WTC11 (cell line): Measurements from ENCODE around the gene NSUN7. TPM values are rescaled to one million over a fixed set of nuclear protein-coding genes. Genes with fewer than 3 reads are reported as not detected.
"Not testable (repeated sequence)": the region's sequence is repeated elsewhere in the genome, so short reads cannot be mapped to it uniquely, and the experiment has no call there.

Source experiments
- ATAC-seq: fragments of 200-7000 bp; cut with Tn5 transposase; 2 replicates; pipeline ENCODE4 v1.10.0; 2021; ENCODE audit warnings: mild to moderate bottlenecking, moderate library complexity
- CTCF ChIA-PET: fragments of 300-600 bp; sonication (Branson Sonifier 250); formaldehyde crosslinking; loops from one replicate; lab custom pipeline; 2021; ENCODE audit warnings: antibody characterized with exemption; lab: Charles Lee
- POLR2A ChIA-PET: fragments of 350-600 bp; sonication (Branson Sonifier 250); formaldehyde crosslinking; loops from one replicate; lab custom pipeline; 2021; ENCODE audit warnings: antibody characterized with exemption; lab: Charles Lee
- DNase-seq: peaks from one replicate; pipeline ENCODE4 v3.0.0; 2021; ENCODE audit warnings: low spot score
- H3K27ac Mint-ChIP-seq: 2 replicates; pipeline ENCODE4 v1.8.0; 2021; ENCODE audit warnings: mixed read lengths
- H3K27me3 Mint-ChIP-seq: 2 replicates; pipeline ENCODE4 v1.8.0; 2021; ENCODE audit warnings: low read depth, mild to moderate bottlenecking, moderate library complexity, mixed read lengths
- H3K36me3 Mint-ChIP-seq: 2 replicates; pipeline ENCODE4 v1.8.0; 2021; ENCODE audit warnings: mixed read lengths
- H3K4me1 Mint-ChIP-seq: 2 replicates; pipeline ENCODE4 v1.8.0; 2022; ENCODE audit warnings: mixed read lengths
- H3K4me3 Mint-ChIP-seq: 2 replicates; pipeline ENCODE4 v1.8.0; 2021; ENCODE audit warnings: mild to moderate bottlenecking, moderate library complexity, mixed read lengths
- H3K9me3 Mint-ChIP-seq: 2 replicates; pipeline ENCODE4 v1.8.0; 2021; ENCODE audit warnings: mixed read lengths
- AR ChIP-seq: fragments of 250-450 bp; sonication (Bioruptor Pico); IDR thresholded peaks from 2 replicates; pipeline ENCODE4 v1.9.0; 2021; ENCODE audit warnings: mild to moderate bottlenecking
- CREB1 ChIP-seq: sonication (generic); formaldehyde crosslinking; IDR thresholded peaks from 2 replicates; pipeline ENCODE4 v1.8.0; 2023; ENCODE audit warnings: mild to moderate bottlenecking, missing genetic modification reagents
- E2F5 ChIP-seq: sonication (generic); formaldehyde crosslinking; IDR thresholded peaks from 2 replicates; pipeline ENCODE4 v1.8.1; 2022; ENCODE audit warnings: mild to moderate bottlenecking, moderate library complexity, missing genetic modification reagents
- GTF2I ChIP-seq: fragments of 250-450 bp; sonication (Bioruptor Pico); conservative IDR thresholded peaks from 2 replicates; pipeline ENCODE4 v1.4.0; 2021; ENCODE audit warnings: mild to moderate bottlenecking
- MYBL2 ChIP-seq: sonication (generic); formaldehyde crosslinking; IDR thresholded peaks from 2 replicates; pipeline ENCODE4 v1.8.1; 2023; ENCODE audit warnings: mild to moderate bottlenecking, moderate library complexity, missing genetic modification reagents
- NFE2L1 ChIP-seq: sonication (generic); formaldehyde crosslinking; IDR thresholded peaks from 2 replicates; pipeline ENCODE4 v1.8.1; 2023; ENCODE audit warnings: missing genetic modification reagents
- SMAD3 ChIP-seq: sonication (generic); formaldehyde crosslinking; IDR thresholded peaks from 2 replicates; pipeline ENCODE4 v1.8.0; 2022; ENCODE audit warnings: missing genetic modification reagents, mild to moderate bottlenecking, borderline replicate concordance
- SP1 ChIP-seq: sonication (generic); formaldehyde crosslinking; conservative IDR thresholded peaks from 2 replicates; pipeline ENCODE4 v1.8.1; 2022; ENCODE audit warnings: missing genetic modification reagents
- TCF7 ChIP-seq: sonication (generic); formaldehyde crosslinking; IDR thresholded peaks from 2 replicates; pipeline ENCODE4 v1.8.0; 2022; ENCODE audit warnings: mild to moderate bottlenecking, low read depth, missing genetic modification reagents, moderate library complexity
- ZNF232 ChIP-seq: sonication (generic); formaldehyde crosslinking; IDR thresholded peaks from 2 replicates; pipeline ENCODE4 v1.8.0; 2022; ENCODE audit warnings: mild to moderate bottlenecking, missing genetic modification reagents
- total RNA-seq: library from RNA; stranded (reverse); gene quantifications from 3 replicates; pipeline ENCODE4 v1.2.3, GENCODE V29; 2021
- TF ChIP-seq, protein P1 (sequence below): sonication (generic); formaldehyde crosslinking; IDR thresholded peaks from 2 replicates; pipeline ENCODE4 v1.8.1; 2023; ENCODE audit warnings: mild to moderate bottlenecking, missing genetic modification reagents
- TF ChIP-seq, protein P2 (sequence below): fragments of 250-450 bp; sonication (Bioruptor Pico); conservative IDR thresholded peaks from 2 replicates; pipeline ENCODE4 v1.9.0; 2021; ENCODE audit warnings: mild to moderate bottlenecking
- TF ChIP-seq, protein P3 (sequence below): sonication (generic); formaldehyde crosslinking; IDR thresholded peaks from 2 replicates; pipeline ENCODE4 v1.8.1; 2023; ENCODE audit warnings: mild to moderate bottlenecking, missing genetic modification reagents

NSUN7 gene
- total RNA-seq, 1 experiment from 2014 or later: 24.1 TPM

DNA sequence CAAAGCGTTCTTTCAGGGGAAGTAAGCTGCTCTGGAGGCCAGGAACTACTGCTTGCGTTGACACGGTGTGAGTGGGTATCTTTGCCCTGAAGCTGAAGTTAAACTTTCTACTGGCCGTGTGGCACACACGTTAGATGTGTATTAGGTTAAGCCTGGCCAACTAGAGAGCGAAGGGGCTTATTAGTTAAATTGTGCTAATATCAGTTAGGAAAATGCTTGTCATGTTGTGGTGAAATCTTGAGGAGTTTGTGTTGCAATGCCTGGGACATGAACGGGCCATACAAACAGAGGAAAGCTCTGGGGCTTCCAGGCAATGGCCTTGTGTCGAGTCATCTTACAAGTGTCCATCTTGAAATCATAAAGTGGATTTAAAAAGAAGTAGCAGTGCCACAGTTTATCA, 62.6 kb downstream of the NSUN7 start (continued):
- no peak for TF ChIP-seq GTF2I (CRISPR knock-in tag)
- TF ChIP-seq SP1 (CRISPR knock-in tag): no peak
- TF ChIP-seq NFE2L1: no peak
- TF ChIP-seq TCF7 (CRISPR knock-in tag): no peak
- TF ChIP-seq, protein P1, sequence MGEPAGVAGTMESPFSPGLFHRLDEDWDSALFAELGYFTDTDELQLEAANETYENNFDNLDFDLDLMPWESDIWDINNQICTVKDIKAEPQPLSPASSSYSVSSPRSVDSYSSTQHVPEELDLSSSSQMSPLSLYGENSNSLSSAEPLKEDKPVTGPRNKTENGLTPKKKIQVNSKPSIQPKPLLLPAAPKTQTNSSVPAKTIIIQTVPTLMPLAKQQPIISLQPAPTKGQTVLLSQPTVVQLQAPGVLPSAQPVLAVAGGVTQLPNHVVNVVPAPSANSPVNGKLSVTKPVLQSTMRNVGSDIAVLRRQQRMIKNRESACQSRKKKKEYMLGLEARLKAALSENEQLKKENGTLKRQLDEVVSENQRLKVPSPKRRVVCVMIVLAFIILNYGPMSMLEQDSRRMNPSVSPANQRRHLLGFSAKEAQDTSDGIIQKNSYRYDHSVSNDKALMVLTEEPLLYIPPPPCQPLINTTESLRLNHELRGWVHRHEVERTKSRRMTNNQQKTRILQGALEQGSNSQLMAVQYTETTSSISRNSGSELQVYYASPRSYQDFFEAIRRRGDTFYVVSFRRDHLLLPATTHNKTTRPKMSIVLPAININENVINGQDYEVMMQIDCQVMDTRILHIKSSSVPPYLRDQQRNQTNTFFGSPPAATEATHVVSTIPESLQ (CRISPR knock-in tag): no peak
- no peak for TF ChIP-seq E2F5 (CRISPR knock-in tag)
- no peak for TF ChIP-seq MYBL2 (CRISPR knock-in tag)
- TF ChIP-seq SMAD3 (CRISPR knock-in tag): no peak

DNA sequence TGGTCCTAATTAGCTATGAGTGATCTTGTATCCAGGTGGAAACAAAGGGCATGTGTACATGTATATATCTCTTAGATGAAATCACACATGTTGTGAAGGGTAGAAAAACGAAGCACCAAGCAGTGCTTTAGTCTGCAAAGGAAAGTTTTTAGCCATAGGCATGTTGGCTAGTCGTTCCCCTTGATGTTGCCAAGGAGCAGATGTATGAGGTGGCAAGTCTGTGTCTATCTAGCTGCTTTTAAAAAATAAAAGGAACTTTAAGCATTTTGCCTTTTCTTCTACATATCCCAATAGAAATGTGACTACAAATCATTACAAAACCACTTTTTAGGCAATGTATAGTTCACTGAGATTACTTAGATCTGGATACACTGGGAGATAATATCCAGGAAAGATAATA, 63.1 kb downstream of the NSUN7 start:
- ATAC-seq (no peak), DNase-seq (no peak)
- Mint-ChIP-seq H3K27me3 (no peaks in the 10 kb centered on the region), H3K4me3 (no peak overlapping the region), H3K36me3 (peaks cover 18% of the 10 kb centered on the region), H3K27ac (peak overlapping the region; percentile 59; the same call in 1 of the 2 replicates), H3K4me1 (no peaks in the 10 kb centered on the region), H3K9me3 (no peaks in the 10 kb centered on the region)
- TF ChIP-seq AR (no peak), CREB1 (CRISPR knock-in tag) (no peak), ZNF232 (no peak), E2F5 (CRISPR knock-in tag) (no peak), NFE2L1 (no peak)
- TF ChIP-seq, protein P2, sequence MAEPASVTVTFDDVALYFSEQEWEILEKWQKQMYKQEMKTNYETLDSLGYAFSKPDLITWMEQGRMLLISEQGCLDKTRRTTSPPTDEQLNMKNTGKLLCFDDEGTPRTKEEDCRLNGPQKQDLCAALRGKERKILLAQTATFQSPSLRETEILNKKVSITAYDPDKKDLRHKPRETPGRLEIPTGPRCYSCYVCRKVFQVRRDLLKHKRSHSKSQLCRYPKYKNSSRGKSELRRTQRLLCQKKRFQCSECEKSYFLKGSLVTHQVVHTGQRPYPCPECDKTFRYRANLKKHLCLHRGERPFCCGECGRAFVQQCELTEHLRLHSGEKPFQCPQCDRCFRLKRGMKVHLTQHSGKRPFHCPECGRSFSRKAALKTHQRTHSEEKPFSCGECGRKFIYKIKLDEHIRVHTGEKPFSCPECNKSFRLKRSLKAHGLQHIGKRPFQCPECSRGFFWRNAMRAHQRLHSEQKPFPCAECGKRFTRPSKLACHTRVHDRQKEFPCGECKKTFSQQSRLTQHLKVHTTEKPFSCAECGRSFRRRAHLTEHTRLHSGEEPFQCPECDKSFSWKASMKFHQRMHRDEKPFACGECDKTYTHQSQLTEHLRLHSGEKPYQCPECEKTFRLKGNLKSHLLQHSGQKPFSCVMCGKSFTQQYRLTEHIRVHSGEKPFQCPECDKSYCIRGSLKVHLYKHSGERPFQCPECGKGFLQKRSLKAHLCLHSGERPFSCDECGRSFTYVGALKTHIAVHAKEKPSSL: no peak
- TF ChIP-seq, protein P3, sequence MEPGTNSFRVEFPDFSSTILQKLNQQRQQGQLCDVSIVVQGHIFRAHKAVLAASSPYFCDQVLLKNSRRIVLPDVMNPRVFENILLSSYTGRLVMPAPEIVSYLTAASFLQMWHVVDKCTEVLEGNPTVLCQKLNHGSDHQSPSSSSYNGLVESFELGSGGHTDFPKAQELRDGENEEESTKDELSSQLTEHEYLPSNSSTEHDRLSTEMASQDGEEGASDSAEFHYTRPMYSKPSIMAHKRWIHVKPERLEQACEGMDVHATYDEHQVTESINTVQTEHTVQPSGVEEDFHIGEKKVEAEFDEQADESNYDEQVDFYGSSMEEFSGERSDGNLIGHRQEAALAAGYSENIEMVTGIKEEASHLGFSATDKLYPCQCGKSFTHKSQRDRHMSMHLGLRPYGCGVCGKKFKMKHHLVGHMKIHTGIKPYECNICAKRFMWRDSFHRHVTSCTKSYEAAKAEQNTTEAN (CRISPR knock-in tag): no peak
- CTCF ChIA-PET: interaction anchor here (0.5 to 3.0 kb wide), 3 partner anchors 28 to 171 kb away, joined by 3 to 9 read pairs (median 3); no protein-coding TSS in a partner anchor
- POLR2A ChIA-PET: no interaction called here

GRCh38 chr4:40817157-40817556, 67.4 kb downstream of the NSUN7 start:
- H3K27ac Mint-ChIP-seq, H3K4me1 Mint-ChIP-seq, CTCF ChIA-PET, ATAC-seq, H3K27me3 Mint-ChIP-seq, H3K4me3 Mint-ChIP-seq, H3K9me3 Mint-ChIP-seq, DNase-seq: not testable (repeated sequence)
- peaks cover 31% of the 10 kb centered on the region for H3K36me3 Mint-ChIP-seq
- POLR2A ChIA-PET: interaction anchor here (0.6 kb wide), 1 partner anchor 880 kb away, joined by 3 read pairs; no protein-coding TSS in a partner anchor
